ENCODE data around the gene SLC44A2. TPM values are rescaled to one million over a fixed set of nuclear protein-coding genes. Genes with fewer than 3 reads are reported as not detected.

SLC44A2 gene
- total RNA-seq, 1 donor from 2014 or later: 89.4 TPM

DNA sequence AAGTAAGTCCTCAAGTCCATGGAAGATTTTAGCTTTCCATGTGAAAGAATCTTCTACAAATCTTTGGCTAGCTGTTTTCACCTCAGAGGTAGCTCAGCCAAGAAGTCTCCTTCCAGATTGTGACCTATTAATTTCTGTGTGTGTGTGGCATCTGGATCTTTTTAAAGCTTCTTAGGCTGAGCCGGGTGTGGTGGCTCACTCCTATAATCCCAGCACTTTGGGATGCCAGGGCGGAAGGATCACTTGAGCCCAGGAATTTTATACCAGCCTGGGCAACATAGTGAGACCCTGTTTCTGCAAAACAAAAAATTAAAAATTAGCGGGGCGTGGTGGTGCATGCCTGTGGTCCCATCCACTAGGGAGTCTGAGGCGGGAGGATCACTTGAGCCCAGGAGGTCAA is 13.4 kb upstream of the SLC44A2 start:
- intact Hi-C loops (cut with DNase I): no loop called here
- Histone ChIP-seq H3K36me3 (no peaks in the 10 kb centered on the region), H3K4me3 (no peak overlapping the region), H3K4me1 (peaks cover 38% of the 10 kb centered on the region), H3K9me3 (no peaks in the 10 kb centered on the region), H3K27me3 (no peaks in the 10 kb centered on the region), H3K27ac (peak overlapping the region; percentile 51)
- DNase-seq (ENCODE audit: extremely low spot score in 2 of 2): no peak
- TF ChIP-seq POLR2AphosphoS5 (IDR thresholded peaks at IDR 0.05; ENCODE audit: insufficient read depth in 1 of 2, low read depth in 1 of 2) (no peak), POLR2A (IDR thresholded peaks at IDR 0.05) (no peak)

DNA sequence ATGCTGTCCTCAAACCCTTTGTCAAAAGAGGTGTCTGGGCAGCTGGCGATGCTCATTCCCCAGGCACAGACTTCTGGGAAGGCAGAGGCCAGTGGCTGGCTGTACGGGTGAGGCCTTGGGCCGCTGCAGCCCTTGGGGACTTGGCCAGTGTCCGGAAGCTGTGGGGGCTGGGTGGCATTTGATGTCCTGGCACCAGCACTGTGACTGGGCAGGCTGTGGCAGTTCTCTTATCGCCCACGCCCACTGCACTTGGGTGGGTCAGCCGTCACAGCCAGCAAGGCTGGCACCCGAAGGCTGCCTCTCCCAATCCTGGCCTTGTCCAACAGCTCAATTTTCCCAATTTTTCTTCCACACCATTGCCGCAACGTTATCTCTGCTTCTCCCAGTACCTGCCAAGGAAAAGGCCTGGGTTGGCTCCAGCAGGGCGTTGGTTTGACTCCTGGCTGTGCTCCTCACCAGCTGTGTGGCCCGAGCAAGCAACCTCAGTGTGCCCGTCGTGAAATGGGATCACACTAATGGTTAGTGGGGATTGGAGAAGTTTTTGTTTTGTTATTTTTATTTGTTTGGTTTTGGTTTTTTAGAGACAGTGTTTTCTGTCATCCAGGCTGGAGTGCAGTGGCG is 12.7 kb upstream of the SLC44A2 start:
- intact Hi-C loops (cut with DNase I): no loop called here
- DNase-seq (ENCODE audit: extremely low spot score in 2 of 2): no peak
- Histone ChIP-seq H3K4me1 (peaks cover 45% of the 10 kb centered on the region), H3K36me3 (no peaks in the 10 kb centered on the region), H3K4me3 (no peak overlapping the region), H3K27me3 (no peaks in the 10 kb centered on the region), H3K9me3 (no peaks in the 10 kb centered on the region), H3K27ac (peak overlapping the region; percentile 51)
- TF ChIP-seq POLR2A (IDR thresholded peaks at IDR 0.05): no peak
- TF ChIP-seq POLR2AphosphoS5 (IDR thresholded peaks at IDR 0.05; ENCODE audit: insufficient read depth in 1 of 2, low read depth in 1 of 2): no peak
- TF ChIP-seq, protein P1, sequence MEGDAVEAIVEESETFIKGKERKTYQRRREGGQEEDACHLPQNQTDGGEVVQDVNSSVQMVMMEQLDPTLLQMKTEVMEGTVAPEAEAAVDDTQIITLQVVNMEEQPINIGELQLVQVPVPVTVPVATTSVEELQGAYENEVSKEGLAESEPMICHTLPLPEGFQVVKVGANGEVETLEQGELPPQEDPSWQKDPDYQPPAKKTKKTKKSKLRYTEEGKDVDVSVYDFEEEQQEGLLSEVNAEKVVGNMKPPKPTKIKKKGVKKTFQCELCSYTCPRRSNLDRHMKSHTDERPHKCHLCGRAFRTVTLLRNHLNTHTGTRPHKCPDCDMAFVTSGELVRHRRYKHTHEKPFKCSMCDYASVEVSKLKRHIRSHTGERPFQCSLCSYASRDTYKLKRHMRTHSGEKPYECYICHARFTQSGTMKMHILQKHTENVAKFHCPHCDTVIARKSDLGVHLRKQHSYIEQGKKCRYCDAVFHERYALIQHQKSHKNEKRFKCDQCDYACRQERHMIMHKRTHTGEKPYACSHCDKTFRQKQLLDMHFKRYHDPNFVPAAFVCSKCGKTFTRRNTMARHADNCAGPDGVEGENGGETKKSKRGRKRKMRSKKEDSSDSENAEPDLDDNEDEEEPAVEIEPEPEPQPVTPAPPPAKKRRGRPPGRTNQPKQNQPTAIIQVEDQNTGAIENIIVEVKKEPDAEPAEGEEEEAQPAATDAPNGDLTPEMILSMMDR (IDR thresholded peaks at IDR 0.05): no peak

DNA sequence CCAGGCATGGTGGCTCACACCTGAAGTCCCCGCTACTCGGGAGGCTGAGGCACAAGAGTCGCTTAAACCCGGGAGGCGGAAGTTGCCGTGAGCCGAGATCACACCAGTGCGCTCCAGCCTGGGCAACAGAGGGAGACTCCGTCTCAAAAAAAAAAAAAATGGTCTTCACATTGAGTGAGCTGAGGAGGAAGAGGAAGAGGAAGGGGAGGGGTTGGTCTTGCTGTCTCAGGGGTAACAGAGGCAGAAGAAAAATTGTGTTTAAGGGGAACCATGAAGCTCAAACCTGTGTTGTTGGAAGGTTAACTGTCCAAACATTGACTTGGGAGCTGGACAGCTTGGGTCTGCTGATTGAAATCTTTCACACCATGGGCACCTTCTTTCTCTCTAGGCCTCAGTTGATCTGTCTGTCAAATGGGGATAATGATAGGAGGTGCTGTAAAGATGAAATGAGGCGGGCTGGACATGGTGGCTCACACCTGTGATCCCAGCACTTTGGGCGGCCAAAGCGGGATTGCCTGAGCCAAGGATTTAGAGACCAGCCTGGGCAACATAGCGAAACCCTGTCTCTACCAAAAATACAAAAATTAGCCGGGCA is 9.8 kb upstream of the SLC44A2 start:
- Histone ChIP-seq H3K27ac (no peak overlapping the region), H3K27me3 (no peaks in the 10 kb centered on the region), H3K36me3 (no peaks in the 10 kb centered on the region), H3K4me3 (no peak overlapping the region), H3K4me1 (peaks cover 56% of the 10 kb centered on the region), H3K9me3 (no peaks in the 10 kb centered on the region)
- no peak for TF ChIP-seq POLR2AphosphoS5 (IDR thresholded peaks at IDR 0.05; ENCODE audit: insufficient read depth in 1 of 2, low read depth in 1 of 2)
- TF ChIP-seq POLR2A (IDR thresholded peaks at IDR 0.05): no peak
- TF ChIP-seq, protein P1 (IDR thresholded peaks at IDR 0.05): no peak
- intact Hi-C loops (cut with DNase I): no loop called here
- DNase-seq (ENCODE audit: extremely low spot score in 2 of 2): no peak

DNA sequence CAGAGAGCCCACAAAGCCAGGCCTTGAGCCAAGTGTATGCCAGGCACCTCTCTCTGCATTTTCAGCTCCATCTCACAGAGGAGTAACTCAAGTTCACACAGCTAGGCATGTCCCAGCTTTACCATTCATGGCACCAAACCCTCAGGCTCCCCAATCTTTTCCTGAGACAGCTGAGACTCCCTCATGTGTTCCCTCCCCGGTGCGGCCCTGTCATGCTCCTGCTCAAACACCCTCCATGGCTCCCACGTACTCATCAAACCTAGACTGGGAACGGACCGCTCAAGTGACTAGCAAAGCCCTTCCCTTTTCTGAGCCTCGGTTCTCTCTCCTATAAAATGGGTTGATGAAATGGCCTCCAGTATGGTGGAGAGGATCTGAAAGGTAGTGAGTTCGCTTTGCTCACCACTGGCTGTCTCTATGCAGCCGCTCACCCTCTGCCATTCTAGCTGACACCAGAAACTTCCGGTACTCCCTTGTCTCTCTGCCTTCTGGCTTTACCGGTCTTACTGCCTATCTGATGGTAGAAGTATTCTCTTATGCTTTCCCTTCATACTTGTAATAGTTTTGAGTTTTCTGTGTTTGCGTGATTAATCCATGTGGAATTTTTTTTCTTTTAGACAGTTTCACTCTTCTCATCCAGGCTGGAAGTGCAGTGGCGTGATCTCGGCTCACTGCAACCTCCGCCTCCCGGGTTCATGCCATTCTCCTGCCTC is 7.8 kb upstream of the SLC44A2 start:
- no peaks in the 10 kb centered on the region for H3K9me3 ChIP-seq
- H3K4me3 ChIP-seq: peak overlapping the region in 1 of 2 donors; percentile 9
- H3K27ac ChIP-seq: peak overlapping the region; percentile 61
- peaks cover 42% of the 10 kb centered on the region for H3K4me1 ChIP-seq
- H3K27me3 ChIP-seq: no peaks in the 10 kb centered on the region
- DNase-seq (ENCODE audit: extremely low spot score in 2 of 2): no peak
- H3K36me3 ChIP-seq: no peaks in the 10 kb centered on the region
- intact Hi-C loops (cut with DNase I): no loop called here
- TF ChIP-seq POLR2A (IDR thresholded peaks at IDR 0.05) (no peak), POLR2AphosphoS5 (IDR thresholded peaks at IDR 0.05; ENCODE audit: insufficient read depth in 1 of 2, low read depth in 1 of 2) (peak in 1 of 2 donors; percentile 65)

DNA sequence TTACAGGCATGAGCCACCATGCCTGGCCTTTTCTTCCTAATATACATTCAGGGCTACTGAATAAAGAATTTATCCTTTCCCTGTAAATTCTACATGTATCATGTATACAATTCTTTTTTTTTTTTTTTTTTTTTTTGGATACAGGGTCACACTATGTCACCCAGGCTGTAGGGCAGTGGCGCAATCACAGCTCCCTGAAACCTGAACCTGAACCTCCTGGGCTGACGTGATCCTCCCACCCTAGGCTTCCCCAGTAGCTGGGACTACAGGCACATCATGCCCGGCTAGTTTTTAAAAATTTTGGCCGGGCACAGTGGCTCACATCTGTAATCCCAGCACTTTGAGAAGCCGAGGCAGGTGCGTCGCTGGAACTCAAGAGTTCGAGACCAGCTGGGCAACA is 6.5 kb upstream of the SLC44A2 start:
- Histone ChIP-seq H3K9me3 (no peaks in the 10 kb centered on the region), H3K4me1 (peaks cover 29% of the 10 kb centered on the region), H3K27me3 (no peaks in the 10 kb centered on the region), H3K4me3 (no peak overlapping the region), H3K27ac (no peak overlapping the region), H3K36me3 (no peaks in the 10 kb centered on the region)
- no peak for DNase-seq (ENCODE audit: extremely low spot score in 2 of 2)
- TF ChIP-seq POLR2A (IDR thresholded peaks at IDR 0.05) (no peak), POLR2AphosphoS5 (IDR thresholded peaks at IDR 0.05; ENCODE audit: insufficient read depth in 1 of 2, low read depth in 1 of 2) (no peak)
- TF ChIP-seq, protein P1 (IDR thresholded peaks at IDR 0.05): no peak
- intact Hi-C loops (cut with DNase I): no loop called here
